ENCODE measurements around the gene PSMA7. TPM values are rescaled to one million over a fixed set of nuclear protein-coding genes. Genes with fewer than 3 reads are reported as not detected.
"Not testable (repeated sequence)": the region's sequence is repeated elsewhere in the genome, so short reads cannot be mapped to it uniquely, and the experiment has no call there.

The PSMA7 gene
- polyA plus RNA-seq, 1 of the 3 experiments (the other 2 are of a cell fraction), result 801 TPM

GRCh38 chr20:62117362-62117646 lies 25.9 kb downstream of the PSMA7 start:
- DNase-seq, result peak; percentile 85
- H3K4me2 ChIP-seq, result no peak overlapping the region
- TF ChIP-seq EP300 (IDR thresholded peaks at IDR 0.05; ENCODE audit: borderline replicate concordance in 1 of 2, low read depth in 1 of 2, low read length in 1 of 2) (peak in 1 of 2 experiments; percentile 38; a peak in 1 of 4 replicates), NFIC (IDR thresholded peaks at IDR 0.05; ENCODE audit: borderline replicate concordance) (no peak), GATA2 (CRISPR knock-in tag; IDR thresholded peaks at IDR 0.05) (peak; percentile 84), MXI1 (IDR thresholded peaks at IDR 0.05; ENCODE audit: low read depth, low read length) (0 out of 2 replicates have a peak, but pooled peaks have one; percentile 46)
- no peaks in the 10 kb centered on the region for H3K9me2 ChIP-seq
- H3K27ac ChIP-seq (ENCODE audit: low read depth in 2 of 2, low read length in 1 of 2), result peak overlapping the region in 1 of 2 experiments; percentile 35; a peak in 1 of 4 replicates
- no peaks in the 10 kb centered on the region for H4K20me1 ChIP-seq (ENCODE audit: insufficient read depth)
- H3K36me3 ChIP-seq (replicated peaks in 1 of 2; ENCODE audit: control insufficient read depth in 1 of 2, insufficient read depth in 2 of 2, low read length in 1 of 2), result no peaks in the 10 kb centered on the region
- ChIA-PET POLR2A (interaction anchor here (0.9 kb wide), 1 partner anchor 51 kb away, joined by 3 read pairs; no protein-coding TSS in a partner anchor), CTCF (no interaction called here)
- H3K4me3 ChIP-seq (ENCODE audit: low read depth in 2 of 2, low read length in 1 of 2), result no peak overlapping the region
- H3K9me3 ChIP-seq, result no peaks in the 10 kb centered on the region
- peaks cover 6% of the 10 kb centered on the region for H3F3A ChIP-seq (replicated peaks; ENCODE audit: insufficient read depth)
- H3K4me1 ChIP-seq (ENCODE audit: control insufficient read depth in 1 of 2, insufficient read depth in 2 of 2, low read depth in 1 of 2, low read length in 1 of 2), result peaks cover 0 to 23% of the 10 kb centered on the region in 2 experiments; a peak in 2 of 4 replicates
- no peaks in the 10 kb centered on the region for H3K27me3 ChIP-seq (ENCODE audit: insufficient read depth)
- no peak overlapping the region for H2AFZ ChIP-seq (ENCODE audit: low read depth)
- no peaks in the 10 kb centered on the region for H3K79me2 ChIP-seq (ENCODE audit: insufficient read depth)
- 31% methylated on average over 8 of the region's 9 CpGs for WGBS (ENCODE audit: low lambda C conversion rate)
- no peak overlapping the region for H3K9ac ChIP-seq

GRCh38 chr20:62116558-62117361 lies 26.4 kb downstream of the PSMA7 start:
- H3K4me1 ChIP-seq (ENCODE audit: control insufficient read depth in 1 of 2, insufficient read depth in 2 of 2, low read depth in 1 of 2, low read length in 1 of 2), result peaks cover 0 to 23% of the 10 kb centered on the region in 2 experiments; a peak in 2 of 4 replicates

GRCh38 chr20:62115800-62116407 lies 27.3 kb downstream of the PSMA7 start:
- not testable (repeated sequence) for H3K36me3 ChIP-seq (replicated peaks in 1 of 2; ENCODE audit: control insufficient read depth in 1 of 2, insufficient read depth in 2 of 2, low read length in 1 of 2); H3F3A ChIP-seq (replicated peaks; ENCODE audit: insufficient read depth); H3K9ac ChIP-seq; H3K27ac ChIP-seq (ENCODE audit: low read depth in 2 of 2, low read length in 1 of 2); H3K79me2 ChIP-seq (ENCODE audit: insufficient read depth); H3K4me3 ChIP-seq (ENCODE audit: low read depth in 2 of 2, low read length in 1 of 2); H3K9me3 ChIP-seq; H3K9me2 ChIP-seq; H2AFZ ChIP-seq (ENCODE audit: low read depth); H3K27me3 ChIP-seq (ENCODE audit: insufficient read depth); DNase-seq; H3K4me2 ChIP-seq; H4K20me1 ChIP-seq (ENCODE audit: insufficient read depth)
- ChIA-PET CTCF (interaction anchor here (1.2 kb wide), 1 partner anchor 49 kb away, joined by 3 read pairs; no protein-coding TSS in a partner anchor), POLR2A (interaction anchor here (1.3 kb wide), 1 partner anchor 49 kb away, joined by 4 read pairs; no protein-coding TSS in a partner anchor)
- peaks cover 0 to 23% of the 10 kb centered on the region in 2 experiments; a peak in 2 of 4 replicates for H3K4me1 ChIP-seq (ENCODE audit: control insufficient read depth in 1 of 2, insufficient read depth in 2 of 2, low read depth in 1 of 2, low read length in 1 of 2)
- WGBS (ENCODE audit: low lambda C conversion rate), result 63% methylated on average over 7 of the region's 7 CpGs

More at GRCh38 chr20:62116558-62117361, 26.4 kb downstream of the PSMA7 start:
- WGBS (ENCODE audit: low lambda C conversion rate), result 61% methylated on average over 20 of the region's 38 CpGs
- Histone ChIP-seq H3K79me2 (ENCODE audit: insufficient read depth) (no peaks in the 10 kb centered on the region), H3K4me3 (ENCODE audit: low read depth in 2 of 2, low read length in 1 of 2) (no peak overlapping the region), H3K27me3 (ENCODE audit: insufficient read depth) (no peaks in the 10 kb centered on the region), H2AFZ (ENCODE audit: low read depth) (no peak overlapping the region), H3K27ac (ENCODE audit: low read depth in 2 of 2, low read length in 1 of 2) (peak overlapping the region in 1 of 2 experiments; percentile 35; a peak in 2 of 4 replicates), H3K4me2 (no peak overlapping the region), H3F3A (replicated peaks; ENCODE audit: insufficient read depth) (peaks cover 6% of the 10 kb centered on the region), H3K9me3 (no peaks in the 10 kb centered on the region), H3K9ac (no peak overlapping the region), H3K36me3 (replicated peaks in 1 of 2; ENCODE audit: control insufficient read depth in 1 of 2, insufficient read depth in 2 of 2, low read length in 1 of 2) (no peaks in the 10 kb centered on the region), H3K9me2 (no peaks in the 10 kb centered on the region), H4K20me1 (ENCODE audit: insufficient read depth) (no peaks in the 10 kb centered on the region)
- DNase-seq, result no peak
- no peak for TF ChIP-seq MEF2A (IDR thresholded peaks at IDR 0.05; ENCODE audit: borderline replicate concordance, low read depth)
- TF ChIP-seq CTCF (IDR thresholded peaks at IDR 0.05), result no peak
- CTCF ChIA-PET, result interaction anchor here (1.2 kb wide), 1 partner anchor 50 kb away, joined by 3 read pairs; no protein-coding TSS in a partner anchor
- POLR2A ChIA-PET, result interaction anchor here (0.9 kb wide), 1 partner anchor 50 kb away, joined by 3 read pairs; no protein-coding TSS in a partner anchor
